GM23338 (cell line): ENCODE results near the gene CLEC1B. TPM values are rescaled to one million over a fixed set of nuclear protein-coding genes. Genes with fewer than 3 reads are reported as not detected.

Experiments used
- ATAC-seq: fragments of 200-7000 bp; cut with Tn5 transposase; 3 replicates; pipeline ENCODE4 v1.9.1; 2020
- DNase-seq: peaks from one replicate; pipeline ENCODE4 v3.0.0-alpha.2; 2015; ENCODE audit warnings: low spot score
- H2AFZ ChIP-seq: fragments of 200-600 bp; sonication (generic); 2 replicates; pipeline ENCODE4 v1.8.0; 2016; ENCODE audit warnings: antibody characterized with exemption, mild to moderate bottlenecking, moderate library complexity
- H3F3A ChIP-seq: fragments of 200-600 bp; sonication (generic); replicated peaks from 2 replicates; pipeline ENCODE4 v1.8.0; 2017; ENCODE audit warnings: antibody characterized with exemption, mixed run types, low read depth
- H3K27ac ChIP-seq: fragments of 200-600 bp; sonication (generic); 2 replicates; pipeline ENCODE4 v1.6.1; 2016; ENCODE audit warnings: low read depth
- H3K27me3 ChIP-seq: fragments of 200-600 bp; sonication (generic); 2 replicates; pipeline ENCODE4 v1.8.0; 2016; ENCODE audit warnings: mild to moderate bottlenecking, mixed run types, moderate library complexity; ENCODE audit not compliant: insufficient read depth
- H3K36me3 ChIP-seq: fragments of 200-600 bp; sonication (generic); 2 replicates; pipeline ENCODE4 v1.8.0; 2016; ENCODE audit warnings: mild to moderate bottlenecking; ENCODE audit not compliant: insufficient read depth
- H3K4me1 ChIP-seq: fragments of 200-600 bp; sonication (generic); 2 replicates; pipeline ENCODE4 v1.8.0; 2016; ENCODE audit warnings: mild to moderate bottlenecking, moderate library complexity; ENCODE audit not compliant: insufficient read depth
- H3K4me2 ChIP-seq: fragments of 200-600 bp; sonication (generic); 2 replicates; pipeline ENCODE4 v1.7.1; 2017; ENCODE audit warnings: mixed run types
- H3K4me3 ChIP-seq: fragments of 200-600 bp; sonication (generic); 2 replicates; pipeline ENCODE4 v1.6.1; 2016; ENCODE audit warnings: mixed run types
- H3K79me2 ChIP-seq: fragments of 200-600 bp; sonication (generic); replicated peaks from 2 replicates; pipeline ENCODE4 v1.8.0; 2017; ENCODE audit warnings: mild to moderate bottlenecking; ENCODE audit not compliant: insufficient read depth
- H3K9me2 ChIP-seq: fragments of 200-600 bp; sonication (generic); 2 replicates; pipeline ENCODE4 v1.8.0; 2017; ENCODE audit not compliant: insufficient read depth
- H4K20me1 ChIP-seq: fragments of 200-600 bp; sonication (generic); replicated peaks from 2 replicates; pipeline ENCODE4 v1.8.0; 2017; ENCODE audit warnings: mild to moderate bottlenecking; ENCODE audit not compliant: insufficient read depth
- H3K27ac Mint-ChIP-seq: 2 replicates; pipeline ENCODE4 v1.8.0; 2020; ENCODE audit warnings: inconsistent platforms, mild to moderate bottlenecking, moderate library complexity, mixed read lengths
- H3K27me3 Mint-ChIP-seq: 3 replicates; pipeline ENCODE4 v1.8.0; 2022; ENCODE audit warnings: low read depth, mild to moderate bottlenecking, moderate library complexity, mixed read lengths, inconsistent platforms; ENCODE audit not compliant: insufficient read depth, poor library complexity
- H3K36me3 Mint-ChIP-seq: 3 replicates; pipeline ENCODE4 v1.8.0; 2021; ENCODE audit warnings: low read depth, mild to moderate bottlenecking, inconsistent platforms, moderate library complexity, mixed read lengths
- H3K4me1 Mint-ChIP-seq: 3 replicates; pipeline ENCODE4 v1.8.0; 2020; ENCODE audit warnings: mild to moderate bottlenecking, inconsistent platforms, mixed read lengths
- H3K4me3 Mint-ChIP-seq: 3 replicates; pipeline ENCODE4 v1.8.0; 2021; ENCODE audit warnings: moderate library complexity, mild to moderate bottlenecking, inconsistent platforms, mixed read lengths
- H3K9me3 Mint-ChIP-seq: 3 replicates; pipeline ENCODE4 v1.8.0; 2020; ENCODE audit warnings: moderate library complexity, mild to moderate bottlenecking, inconsistent platforms, mixed read lengths
- CREB1 ChIP-seq: fragments of 250-450 bp; sonication (Bioruptor Pico); IDR thresholded peaks from 2 replicates; pipeline ENCODE4 v1.5.0; 2020; ENCODE audit warnings: low read depth, mild to moderate bottlenecking, moderate library complexity
- STAT1 ChIP-seq: IDR thresholded peaks from one replicate; pipeline ENCODE4 v1.6.1; 2016; ENCODE audit warnings: antibody characterized with exemption; ENCODE audit not compliant: unreplicated experiment
- polyA plus RNA-seq: library from polyadenylated mRNA; unstranded; fragments of >200 nt; fragmentation: Nextera tagmentation; extraction: Ambion mirVana; gene quantifications from 2 replicates; pipeline ENCODE4 v1.2.1, GENCODE V29; 2016
- total RNA-seq: library from RNA; depleted of rRNA; stranded (reverse); fragments of >200 nt; shearing (Covaris generic); gene quantifications from 2 replicates; pipeline ENCODE4 v1.2.3, GENCODE V29; 2014
- TF ChIP-seq, protein P1 (sequence below): fragments of 250-450 bp; sonication (Bioruptor Pico); IDR thresholded peaks from 2 replicates; pipeline ENCODE4 v1.5.0; 2020; ENCODE audit warnings: mild to moderate bottlenecking, moderate library complexity
- TF ChIP-seq, protein P2 (sequence below), 2 experiments: fragments of 200-600 bp in 1 of 2; sonication (generic) in 1 of 2; conservative IDR thresholded peaks; 2 replicates each; pipeline versions ENCODE4 v1.5.1 to v1.6.1; 2016 to 2017; ENCODE audit warnings: antibody characterized with exemption in 2 of 2, low read depth in 2 of 2, mild to moderate bottlenecking in 2 of 2, moderate library complexity in 1 of 2

The CLEC1B gene
- total and polyA plus RNA-seq, 2 experiments from 2014 or later, result not detected

DNA sequence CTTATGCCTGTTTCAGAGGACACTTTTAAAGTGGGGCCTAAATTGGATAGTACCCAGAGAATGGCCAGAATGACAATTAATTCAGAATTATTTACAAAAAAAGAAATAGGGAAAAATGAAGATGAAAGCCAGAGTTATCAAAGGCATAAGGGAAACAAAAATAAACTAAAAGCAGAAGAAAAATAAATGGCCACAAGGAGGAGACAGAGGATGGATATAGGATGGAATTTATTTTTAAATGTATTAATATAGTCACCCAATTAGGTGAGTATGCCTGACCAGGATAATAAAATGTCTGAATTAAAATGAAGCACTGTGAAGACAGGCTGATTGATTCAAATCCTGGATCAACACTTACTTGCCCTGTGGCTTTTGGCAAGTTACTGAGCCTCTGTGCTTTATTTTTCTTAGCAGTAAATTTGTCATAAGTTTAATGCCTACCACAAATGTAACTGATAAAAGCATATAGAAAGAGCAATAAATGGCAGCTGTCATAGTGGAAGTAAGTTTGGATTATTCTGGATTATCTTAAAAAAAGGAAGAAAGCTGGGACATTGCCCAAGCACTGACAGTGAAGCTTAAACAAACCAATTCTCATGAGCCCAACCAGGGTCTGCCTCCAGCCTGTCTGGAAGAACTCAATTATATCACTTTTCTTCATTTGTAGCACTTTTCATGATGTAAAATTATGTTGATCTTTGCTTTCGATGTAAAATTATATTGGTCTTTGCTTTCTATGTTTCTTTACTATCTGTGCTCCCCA lies 35.0 kb upstream of the CLEC1B start:
- no peak for ATAC-seq

More for the DNA sequence above, 35.0 kb upstream of the CLEC1B start:
- TF ChIP-seq STAT1, result no peak
- no peak for TF ChIP-seq CREB1 (CRISPR knock-in tag)
- TF ChIP-seq, protein P1, sequence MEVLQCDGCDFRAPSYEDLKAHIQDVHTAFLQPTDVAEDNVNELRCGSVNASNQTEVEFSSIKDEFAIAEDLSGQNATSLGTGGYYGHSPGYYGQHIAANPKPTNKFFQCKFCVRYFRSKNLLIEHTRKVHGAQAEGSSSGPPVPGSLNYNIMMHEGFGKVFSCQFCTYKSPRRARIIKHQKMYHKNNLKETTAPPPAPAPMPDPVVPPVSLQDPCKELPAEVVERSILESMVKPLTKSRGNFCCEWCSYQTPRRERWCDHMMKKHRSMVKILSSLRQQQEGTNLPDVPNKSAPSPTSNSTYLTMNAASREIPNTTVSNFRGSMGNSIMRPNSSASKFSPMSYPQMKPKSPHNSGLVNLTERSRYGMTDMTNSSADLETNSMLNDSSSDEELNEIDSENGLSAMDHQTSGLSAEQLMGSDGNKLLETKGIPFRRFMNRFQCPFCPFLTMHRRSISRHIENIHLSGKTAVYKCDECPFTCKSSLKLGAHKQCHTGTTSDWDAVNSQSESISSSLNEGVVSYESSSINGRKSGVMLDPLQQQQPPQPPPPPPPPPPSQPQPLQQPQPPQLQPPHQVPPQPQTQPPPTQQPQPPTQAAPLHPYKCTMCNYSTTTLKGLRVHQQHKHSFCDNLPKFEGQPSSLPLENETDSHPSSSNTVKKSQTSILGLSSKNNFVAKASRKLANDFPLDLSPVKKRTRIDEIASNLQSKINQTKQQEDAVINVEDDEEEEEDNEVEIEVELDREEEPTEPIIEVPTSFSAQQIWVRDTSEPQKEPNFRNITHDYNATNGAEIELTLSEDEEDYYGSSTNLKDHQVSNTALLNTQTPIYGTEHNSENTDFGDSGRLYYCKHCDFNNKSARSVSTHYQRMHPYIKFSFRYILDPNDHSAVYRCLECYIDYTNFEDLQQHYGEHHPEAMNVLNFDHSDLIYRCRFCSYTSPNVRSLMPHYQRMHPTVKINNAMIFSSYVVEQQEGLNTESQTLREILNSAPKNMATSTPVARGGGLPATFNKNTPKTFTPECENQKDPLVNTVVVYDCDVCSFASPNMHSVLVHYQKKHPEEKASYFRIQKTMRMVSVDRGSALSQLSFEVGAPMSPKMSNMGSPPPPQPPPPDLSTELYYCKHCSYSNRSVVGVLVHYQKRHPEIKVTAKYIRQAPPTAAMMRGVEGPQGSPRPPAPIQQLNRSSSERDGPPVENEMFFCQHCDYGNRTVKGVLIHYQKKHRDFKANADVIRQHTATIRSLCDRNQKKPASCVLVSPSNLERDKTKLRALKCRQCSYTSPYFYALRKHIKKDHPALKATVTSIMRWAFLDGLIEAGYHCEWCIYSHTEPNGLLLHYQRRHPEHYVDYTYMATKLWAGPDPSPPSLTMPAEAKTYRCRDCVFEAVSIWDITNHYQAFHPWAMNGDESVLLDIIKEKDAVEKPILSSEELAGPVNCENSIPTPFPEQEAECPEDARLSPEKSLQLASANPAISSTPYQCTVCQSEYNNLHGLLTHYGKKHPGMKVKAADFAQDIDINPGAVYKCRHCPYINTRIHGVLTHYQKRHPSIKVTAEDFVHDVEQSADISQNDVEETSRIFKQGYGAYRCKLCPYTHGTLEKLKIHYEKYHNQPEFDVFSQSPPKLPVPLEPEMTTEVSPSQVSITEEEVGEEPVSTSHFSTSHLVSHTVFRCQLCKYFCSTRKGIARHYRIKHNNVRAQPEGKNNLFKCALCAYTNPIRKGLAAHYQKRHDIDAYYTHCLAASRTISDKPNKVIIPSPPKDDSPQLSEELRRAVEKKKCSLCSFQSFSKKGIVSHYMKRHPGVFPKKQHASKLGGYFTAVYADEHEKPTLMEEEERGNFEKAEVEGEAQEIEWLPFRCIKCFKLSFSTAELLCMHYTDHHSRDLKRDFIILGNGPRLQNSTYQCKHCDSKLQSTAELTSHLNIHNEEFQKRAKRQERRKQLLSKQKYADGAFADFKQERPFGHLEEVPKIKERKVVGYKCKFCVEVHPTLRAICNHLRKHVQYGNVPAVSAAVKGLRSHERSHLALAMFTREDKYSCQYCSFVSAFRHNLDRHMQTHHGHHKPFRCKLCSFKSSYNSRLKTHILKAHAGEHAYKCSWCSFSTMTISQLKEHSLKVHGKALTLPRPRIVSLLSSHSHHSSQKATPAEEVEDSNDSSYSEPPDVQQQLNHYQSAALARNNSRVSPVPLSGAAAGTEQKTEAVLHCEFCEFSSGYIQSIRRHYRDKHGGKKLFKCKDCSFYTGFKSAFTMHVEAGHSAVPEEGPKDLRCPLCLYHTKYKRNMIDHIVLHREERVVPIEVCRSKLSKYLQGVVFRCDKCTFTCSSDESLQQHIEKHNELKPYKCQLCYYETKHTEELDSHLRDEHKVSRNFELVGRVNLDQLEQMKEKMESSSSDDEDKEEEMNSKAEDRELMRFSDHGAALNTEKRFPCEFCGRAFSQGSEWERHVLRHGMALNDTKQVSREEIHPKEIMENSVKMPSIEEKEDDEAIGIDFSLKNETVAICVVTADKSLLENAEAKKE (CRISPR knock-in tag), result no peak
- TF ChIP-seq, protein P2, sequence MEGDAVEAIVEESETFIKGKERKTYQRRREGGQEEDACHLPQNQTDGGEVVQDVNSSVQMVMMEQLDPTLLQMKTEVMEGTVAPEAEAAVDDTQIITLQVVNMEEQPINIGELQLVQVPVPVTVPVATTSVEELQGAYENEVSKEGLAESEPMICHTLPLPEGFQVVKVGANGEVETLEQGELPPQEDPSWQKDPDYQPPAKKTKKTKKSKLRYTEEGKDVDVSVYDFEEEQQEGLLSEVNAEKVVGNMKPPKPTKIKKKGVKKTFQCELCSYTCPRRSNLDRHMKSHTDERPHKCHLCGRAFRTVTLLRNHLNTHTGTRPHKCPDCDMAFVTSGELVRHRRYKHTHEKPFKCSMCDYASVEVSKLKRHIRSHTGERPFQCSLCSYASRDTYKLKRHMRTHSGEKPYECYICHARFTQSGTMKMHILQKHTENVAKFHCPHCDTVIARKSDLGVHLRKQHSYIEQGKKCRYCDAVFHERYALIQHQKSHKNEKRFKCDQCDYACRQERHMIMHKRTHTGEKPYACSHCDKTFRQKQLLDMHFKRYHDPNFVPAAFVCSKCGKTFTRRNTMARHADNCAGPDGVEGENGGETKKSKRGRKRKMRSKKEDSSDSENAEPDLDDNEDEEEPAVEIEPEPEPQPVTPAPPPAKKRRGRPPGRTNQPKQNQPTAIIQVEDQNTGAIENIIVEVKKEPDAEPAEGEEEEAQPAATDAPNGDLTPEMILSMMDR (conservative IDR thresholded peaks at IDR 0.05; ENCODE audit: low read depth in 2 of 2), result peak in 1 of 2 experiments; percentile 71
- Histone ChIP-seq H3K4me2 (no peak overlapping the region), H3K9me2 (0 out of 2 replicates have a peak, but pooled peaks cover 8% of the 10 kb centered on the region), H3K4me1 (no peaks in the 10 kb centered on the region), H3K79me2 (no peaks in the 10 kb centered on the region), H2AFZ (no peak overlapping the region), H3K27ac (no peak overlapping the region), H3K36me3 (no peaks in the 10 kb centered on the region), H3K4me3 (no peak overlapping the region), H3F3A (no peaks in the 10 kb centered on the region), H4K20me1 (no peaks in the 10 kb centered on the region), H3K27me3 (no peaks in the 10 kb centered on the region)
- Mint-ChIP-seq H3K36me3 (no peaks in the 10 kb centered on the region; the same call in 2 of the 3 replicates), H3K27me3 (peaks cover under 1% of the 10 kb centered on the region), H3K27ac (no peak overlapping the region), H3K4me3 (no peak overlapping the region), H3K9me3 (peaks cover 9% of the 10 kb centered on the region; the same call in 2 of the 3 replicates), H3K4me1 (peaks cover 11% of the 10 kb centered on the region; the same call in 2 of the 3 replicates)
- peak; percentile 30 for DNase-seq
